ENCODE results near the gene IRS2.

DNA sequence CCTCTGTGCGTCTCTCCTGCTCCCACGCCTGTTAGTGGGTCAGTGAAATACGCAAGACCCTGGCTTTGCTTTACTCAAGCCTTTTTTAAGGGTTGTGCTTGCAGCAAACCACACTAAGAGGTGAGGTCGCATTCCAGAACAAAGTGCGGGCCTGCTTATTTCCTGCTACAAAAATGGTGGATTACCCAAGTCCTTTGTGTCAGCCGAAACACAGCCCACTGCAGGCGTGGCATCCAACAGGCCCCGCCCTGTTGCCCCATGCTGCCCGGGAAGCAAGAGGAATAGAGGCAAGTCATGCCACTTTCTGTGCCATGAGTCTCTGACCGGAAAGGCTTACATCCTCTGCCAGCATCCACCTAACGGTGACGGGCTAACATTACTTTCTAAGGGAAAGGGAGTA lies 7.7 kb upstream of the IRS2 start:
- TF ChIP-seq POLR2A (IDR thresholded peaks at IDR 0.05) = no peak
- TF ChIP-seq, protein P1, sequence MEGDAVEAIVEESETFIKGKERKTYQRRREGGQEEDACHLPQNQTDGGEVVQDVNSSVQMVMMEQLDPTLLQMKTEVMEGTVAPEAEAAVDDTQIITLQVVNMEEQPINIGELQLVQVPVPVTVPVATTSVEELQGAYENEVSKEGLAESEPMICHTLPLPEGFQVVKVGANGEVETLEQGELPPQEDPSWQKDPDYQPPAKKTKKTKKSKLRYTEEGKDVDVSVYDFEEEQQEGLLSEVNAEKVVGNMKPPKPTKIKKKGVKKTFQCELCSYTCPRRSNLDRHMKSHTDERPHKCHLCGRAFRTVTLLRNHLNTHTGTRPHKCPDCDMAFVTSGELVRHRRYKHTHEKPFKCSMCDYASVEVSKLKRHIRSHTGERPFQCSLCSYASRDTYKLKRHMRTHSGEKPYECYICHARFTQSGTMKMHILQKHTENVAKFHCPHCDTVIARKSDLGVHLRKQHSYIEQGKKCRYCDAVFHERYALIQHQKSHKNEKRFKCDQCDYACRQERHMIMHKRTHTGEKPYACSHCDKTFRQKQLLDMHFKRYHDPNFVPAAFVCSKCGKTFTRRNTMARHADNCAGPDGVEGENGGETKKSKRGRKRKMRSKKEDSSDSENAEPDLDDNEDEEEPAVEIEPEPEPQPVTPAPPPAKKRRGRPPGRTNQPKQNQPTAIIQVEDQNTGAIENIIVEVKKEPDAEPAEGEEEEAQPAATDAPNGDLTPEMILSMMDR (IDR thresholded peaks at IDR 0.05) = no peak
